Endometrial microvascular endothelial cells (primary cell): ENCODE results near the gene LTA4H. TPM values are rescaled to one million over a fixed set of nuclear protein-coding genes. Genes with fewer than 3 reads are reported as not detected.
"Not testable (repeated sequence)": the region's sequence is repeated elsewhere in the genome, so short reads cannot be mapped to it uniquely, and the experiment has no call there.

ENCODE experiments used
- in situ Hi-C: cut with HindIII; loops from 2 replicates; pipeline ENCODE4 v1.10.0; 2017; ENCODE audit warnings: low sequenced_read_pairs, low pct_unique_long_range_greater_than_20kb; ENCODE audit errors: inconsistent ontology term
- total RNA-seq: library from RNA; depleted of rRNA; stranded (reverse); fragments of >200 nt; gene quantifications from one replicate; pipeline ENCODE4 v1.2.3, GENCODE V29; 2015; ENCODE audit errors: inconsistent ontology term

Gene LTA4H
- total RNA-seq, 1 donor from 2014 or later: 76.6 TPM

DNA sequence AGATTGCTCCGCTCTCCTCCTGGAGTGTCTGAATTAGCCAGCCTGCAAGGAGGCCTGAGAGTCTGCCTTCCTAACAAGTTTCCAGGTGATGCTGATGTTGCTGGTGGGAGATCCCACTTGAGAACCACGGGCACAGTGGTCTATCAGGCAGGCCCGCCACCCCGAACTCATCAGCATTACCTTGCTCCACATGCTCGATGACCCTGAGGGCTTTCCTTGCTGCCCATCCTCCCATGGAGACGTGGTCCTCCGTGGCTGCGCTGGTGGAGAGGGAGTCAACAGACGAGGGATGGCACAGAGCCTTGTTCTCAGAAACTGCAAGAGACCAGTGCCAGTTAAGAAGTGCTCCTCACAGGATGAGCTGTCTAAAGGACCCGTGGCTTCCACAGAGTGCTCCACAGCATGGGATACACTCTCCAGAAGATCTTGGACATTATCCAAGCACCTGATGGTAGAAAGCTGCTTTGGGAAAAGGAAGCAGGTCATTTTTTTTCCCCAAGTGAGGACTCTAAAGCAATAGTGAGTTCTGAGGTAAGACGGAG lies 57.6 kb downstream of the LTA4H start:
- in situ Hi-C loops: no loop called here

DNA sequence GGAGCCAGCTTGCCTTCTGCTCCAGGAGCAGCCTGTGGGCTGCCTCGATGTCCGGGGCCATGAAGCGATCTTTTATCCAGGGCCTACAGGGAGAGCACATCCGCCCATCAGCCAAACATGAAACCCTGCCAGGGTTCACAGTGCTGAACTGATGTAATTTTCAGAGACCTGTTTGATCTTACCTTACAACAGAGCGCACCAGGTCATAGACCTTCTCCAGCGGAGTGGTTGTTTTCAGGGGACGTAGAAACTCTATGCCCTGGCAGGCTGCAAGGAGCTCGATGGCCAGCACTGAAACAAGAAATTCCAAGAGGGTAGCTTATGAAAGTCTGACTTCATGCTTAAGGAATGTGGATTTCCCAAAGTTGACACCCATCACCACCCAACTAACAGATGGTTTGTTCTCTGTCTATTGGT lies 59.0 kb downstream of the LTA4H start:
- in situ Hi-C loops: no loop called here

DNA sequence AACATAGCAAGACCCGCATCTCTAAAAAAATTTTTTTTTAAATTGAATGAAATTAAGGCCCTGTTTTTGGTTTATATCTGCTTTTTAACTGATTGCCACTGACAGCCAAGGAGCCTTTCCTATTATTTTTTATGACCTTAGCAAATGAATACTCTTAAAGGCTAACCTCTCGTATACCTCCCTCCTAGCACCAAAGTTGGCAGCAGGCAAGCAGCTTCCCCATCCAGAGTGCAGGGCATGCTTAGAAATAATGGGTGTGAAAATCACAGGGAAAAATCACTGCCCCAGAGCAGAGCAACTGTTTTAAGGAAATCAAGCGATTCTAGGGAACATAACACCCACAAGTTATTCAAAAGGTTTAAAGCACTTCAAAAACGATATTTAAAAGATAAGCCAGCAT lies 59.9 kb downstream of the LTA4H start:
- in situ Hi-C loops: no loop called here

DNA sequence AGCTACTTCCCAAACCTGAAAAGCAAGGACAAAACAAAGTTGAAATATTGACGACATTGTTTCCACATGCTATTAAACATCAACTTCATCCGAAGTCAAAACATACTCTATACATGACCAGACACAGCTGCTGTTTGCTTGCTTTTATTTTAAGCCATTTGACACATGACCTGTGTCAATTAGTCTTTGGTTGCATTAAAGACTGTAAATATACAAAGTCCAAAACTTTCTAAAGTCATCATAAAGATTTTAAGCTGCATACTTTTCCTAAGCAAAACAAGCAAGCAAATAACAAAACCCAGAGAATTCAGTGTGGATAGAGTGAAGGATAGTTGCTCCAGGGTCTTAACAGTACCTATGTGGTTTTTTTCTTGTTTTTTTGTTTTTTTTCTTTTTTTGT lies 61.0 kb downstream of the LTA4H start:
- in situ Hi-C loops: no loop called here

DNA sequence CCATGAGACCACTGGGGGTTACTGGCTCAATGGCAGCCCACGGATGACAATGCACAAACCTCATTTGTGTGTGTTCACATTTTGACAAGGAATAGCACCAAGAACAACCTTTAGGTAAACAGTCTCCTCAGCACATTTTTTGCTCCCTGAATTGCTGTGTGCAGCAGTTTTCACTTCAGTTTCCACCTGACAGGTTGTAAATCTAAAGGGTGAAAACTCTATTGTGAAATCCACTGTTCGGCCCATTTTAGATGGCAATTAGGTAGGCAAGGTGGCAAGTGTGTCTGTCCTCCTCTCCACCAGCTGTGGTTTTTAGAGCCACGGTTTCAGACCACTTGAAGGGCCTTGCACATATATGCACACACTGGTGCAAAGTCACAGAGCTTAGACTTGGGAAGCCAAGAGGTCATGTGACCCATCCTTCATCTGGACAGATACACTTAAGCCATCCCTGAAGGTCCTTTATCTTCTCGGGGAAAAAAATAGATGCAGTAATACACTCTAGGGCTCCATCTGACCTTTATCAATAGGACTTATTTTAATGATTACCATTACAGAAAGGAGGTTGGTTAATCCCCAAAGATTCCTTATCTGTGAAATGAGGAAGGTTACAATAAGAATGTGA lies 62.4 kb downstream of the LTA4H start:
- in situ Hi-C loops: no loop called here

DNA sequence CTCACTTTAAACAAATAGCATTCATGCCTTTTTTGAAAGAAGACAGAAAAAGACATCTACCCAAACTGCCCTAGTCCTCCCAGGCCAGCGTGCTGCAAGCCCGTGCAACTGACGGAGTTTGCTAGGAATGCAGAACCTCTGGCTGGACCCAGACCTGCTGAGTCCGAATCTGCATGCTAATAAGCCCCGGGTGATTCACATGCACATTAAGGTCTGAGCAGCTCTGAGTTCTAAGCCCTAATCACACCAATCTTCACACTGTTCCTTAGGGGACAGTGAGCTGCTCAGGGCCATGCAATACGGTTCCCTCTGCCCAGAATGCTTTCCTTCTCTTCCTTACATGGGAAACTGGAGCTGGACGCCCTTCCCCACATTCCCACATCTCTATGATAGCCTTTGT lies 64.5 kb downstream of the LTA4H start:
- in situ Hi-C loops: no loop called here

DNA sequence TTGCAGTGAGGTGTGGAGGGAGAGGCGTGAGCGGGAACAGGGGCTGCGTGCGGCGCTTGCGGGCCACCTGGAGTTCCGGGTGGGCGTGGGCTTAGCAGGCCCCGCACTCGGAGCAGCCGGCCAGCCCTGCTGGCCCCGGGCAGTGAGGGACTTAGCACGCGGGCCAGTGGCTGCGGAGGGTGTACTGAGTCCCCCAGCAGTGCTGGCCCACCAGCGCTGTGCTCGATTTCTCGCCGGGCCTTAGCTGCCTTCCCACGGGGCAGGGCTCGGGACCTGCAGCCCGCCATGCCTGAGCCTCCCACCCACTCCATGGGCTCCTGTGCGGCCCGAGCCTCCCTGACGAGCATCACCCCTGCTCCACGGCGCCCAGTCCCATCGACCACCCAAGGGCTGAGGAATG lies 66.3 kb downstream of the LTA4H start:
- in situ Hi-C loops: not testable (repeated sequence)

DNA sequence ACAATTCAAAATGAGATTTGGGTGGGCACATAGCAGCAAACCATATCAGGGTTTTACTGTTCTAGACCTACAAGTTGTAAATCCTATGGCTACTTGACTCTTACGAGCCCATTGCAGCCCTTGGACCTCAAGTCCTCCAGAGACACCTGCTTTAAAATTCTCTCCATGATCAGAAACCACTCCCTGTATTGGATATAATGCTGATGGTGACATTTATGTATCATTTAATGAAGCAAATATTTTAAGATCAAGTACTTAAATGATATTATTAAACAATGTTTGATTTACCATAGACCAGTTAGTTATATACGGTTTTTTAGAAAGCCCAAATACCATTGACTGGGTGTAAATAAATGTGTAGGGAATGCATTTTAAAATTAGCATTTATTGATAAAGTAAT lies 68.1 kb downstream of the LTA4H start:
- in situ Hi-C loops: no loop called here

DNA sequence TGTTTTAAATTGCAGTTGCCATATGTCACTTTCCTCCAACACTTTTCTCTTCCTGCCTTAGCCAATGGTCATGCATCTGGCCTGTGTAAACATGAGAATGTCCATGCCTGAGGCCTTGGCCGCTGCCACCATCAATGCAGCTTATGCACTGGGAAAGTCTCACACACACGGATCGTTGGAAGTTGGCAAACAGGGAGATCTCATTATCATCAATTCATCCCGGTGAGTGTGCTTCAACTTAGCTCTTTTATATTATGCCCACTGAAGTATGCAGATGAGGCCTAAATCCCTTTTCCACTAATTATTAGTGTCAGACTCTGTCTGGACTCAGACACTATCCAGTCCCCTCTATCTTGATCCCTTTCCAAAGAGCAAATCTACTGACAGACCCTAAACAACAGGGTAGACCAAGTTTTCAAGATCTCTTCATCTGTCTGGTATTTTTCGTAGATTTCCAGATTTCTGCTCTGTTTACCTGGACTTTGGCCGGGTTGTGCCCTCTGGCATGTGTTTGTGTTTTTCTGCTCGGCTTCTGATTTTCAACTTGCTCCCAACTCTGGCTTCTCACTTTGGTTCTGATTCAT lies 69.0 kb downstream of the LTA4H start:
- in situ Hi-C loops: no loop called here

DNA sequence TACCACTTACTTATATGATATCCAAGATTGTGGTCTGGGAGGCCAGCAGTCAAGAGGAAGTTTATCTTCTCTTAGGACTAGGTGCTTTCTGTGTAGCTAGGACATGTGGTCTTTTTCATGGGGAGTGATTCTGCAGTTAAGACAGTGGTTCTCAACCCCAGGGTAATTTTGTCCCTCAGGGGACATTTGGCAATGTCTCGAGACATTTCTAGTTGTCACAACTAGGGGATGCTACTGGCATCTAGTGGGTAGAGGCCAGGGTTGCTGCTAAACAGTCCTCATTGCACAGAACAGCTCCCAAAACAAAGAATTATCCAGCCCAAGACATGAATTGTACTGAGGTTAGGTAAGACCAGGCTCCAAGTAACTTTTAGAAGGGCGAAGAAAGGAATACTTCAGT lies 72.3 kb downstream of the LTA4H start:
- in situ Hi-C loops: no loop called here

DNA sequence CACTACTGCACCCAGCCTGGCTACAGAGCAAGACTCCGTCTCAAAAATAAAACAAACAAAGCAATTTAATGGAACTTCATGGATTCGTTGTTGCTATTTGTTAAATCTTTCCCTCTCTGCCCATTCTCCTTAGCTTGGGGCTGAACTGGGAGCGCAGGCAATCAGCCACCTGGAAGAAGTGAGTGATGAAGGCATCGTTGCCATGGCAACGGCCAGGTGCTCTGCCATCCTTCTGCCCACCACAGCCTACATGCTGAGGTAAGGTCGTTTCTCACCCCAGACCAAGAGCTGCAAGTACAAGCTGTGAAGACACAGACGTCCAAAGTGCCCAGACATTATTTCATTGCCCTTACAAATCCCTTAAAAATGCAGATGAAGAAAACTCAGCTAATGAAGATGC lies 73.2 kb downstream of the LTA4H start:
- in situ Hi-C loops: no loop called here

DNA sequence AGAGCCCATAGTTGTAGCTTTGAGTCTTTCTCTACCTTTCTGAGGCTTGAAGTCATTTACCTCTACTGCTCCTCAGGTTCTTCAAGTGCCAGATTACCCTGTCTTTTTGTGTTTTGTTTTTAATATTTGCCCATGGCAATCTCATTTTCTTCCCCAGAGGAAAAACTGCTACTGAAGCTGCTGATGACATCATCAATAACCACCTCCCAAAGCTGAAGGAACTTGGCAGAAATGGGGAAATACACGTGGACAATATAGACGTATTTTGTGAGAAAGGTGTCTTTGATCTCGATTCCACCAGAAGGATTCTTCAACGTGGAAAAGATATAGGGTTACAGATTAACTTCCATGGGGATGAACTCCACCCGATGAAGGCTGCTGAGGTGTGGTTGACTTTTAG lies 75.1 kb downstream of the LTA4H start:
- in situ Hi-C loops: no loop called here

DNA sequence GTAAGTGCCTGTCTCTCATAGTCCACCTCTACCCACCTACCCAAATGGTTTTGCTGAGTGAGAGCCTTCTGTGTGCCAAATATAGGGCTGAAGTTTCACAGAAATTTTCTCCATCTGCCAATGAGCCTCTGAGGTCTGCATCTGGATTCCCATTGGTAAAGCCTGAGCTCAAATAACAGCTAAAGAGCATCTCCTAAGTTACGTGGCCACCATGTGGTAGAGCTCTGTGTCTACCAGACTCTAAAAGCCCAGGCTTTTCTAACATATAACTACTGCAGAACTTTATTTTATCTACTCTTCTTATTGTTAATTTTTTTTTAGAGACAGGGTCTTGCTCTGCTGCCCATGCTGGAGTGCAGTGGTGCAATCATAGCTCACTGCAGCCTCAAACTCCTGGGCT lies 76.3 kb downstream of the LTA4H start:
- in situ Hi-C loops: no loop called here

DNA sequence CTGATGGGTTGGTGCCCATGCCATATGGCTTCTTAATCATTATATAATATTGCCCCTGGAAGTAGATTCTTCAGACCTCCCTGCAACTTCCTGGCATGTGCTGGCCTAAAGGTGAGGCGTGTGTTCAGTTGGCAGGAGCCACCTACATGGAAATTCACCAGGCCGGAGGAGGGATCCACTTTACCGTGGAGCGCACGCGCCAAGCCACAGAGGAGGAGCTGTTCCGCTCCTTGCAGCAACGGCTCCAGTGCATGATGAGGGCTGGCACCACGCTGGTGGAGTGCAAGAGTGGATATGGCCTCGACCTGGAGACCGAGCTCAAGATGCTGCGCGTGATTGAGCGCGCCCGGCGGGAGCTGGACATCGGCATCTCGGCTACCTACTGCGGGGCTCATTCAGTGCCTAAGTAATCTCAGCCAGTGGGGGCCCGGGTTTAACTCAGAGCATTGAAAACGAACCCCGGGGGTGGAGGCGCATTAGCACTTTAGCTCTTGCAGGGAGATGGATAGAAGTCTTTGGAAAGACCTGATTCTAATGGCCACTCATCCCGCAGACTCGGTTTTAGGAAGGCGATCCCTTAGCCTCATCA lies 78.7 kb downstream of the LTA4H start:
- in situ Hi-C loops: no loop called here

DNA sequence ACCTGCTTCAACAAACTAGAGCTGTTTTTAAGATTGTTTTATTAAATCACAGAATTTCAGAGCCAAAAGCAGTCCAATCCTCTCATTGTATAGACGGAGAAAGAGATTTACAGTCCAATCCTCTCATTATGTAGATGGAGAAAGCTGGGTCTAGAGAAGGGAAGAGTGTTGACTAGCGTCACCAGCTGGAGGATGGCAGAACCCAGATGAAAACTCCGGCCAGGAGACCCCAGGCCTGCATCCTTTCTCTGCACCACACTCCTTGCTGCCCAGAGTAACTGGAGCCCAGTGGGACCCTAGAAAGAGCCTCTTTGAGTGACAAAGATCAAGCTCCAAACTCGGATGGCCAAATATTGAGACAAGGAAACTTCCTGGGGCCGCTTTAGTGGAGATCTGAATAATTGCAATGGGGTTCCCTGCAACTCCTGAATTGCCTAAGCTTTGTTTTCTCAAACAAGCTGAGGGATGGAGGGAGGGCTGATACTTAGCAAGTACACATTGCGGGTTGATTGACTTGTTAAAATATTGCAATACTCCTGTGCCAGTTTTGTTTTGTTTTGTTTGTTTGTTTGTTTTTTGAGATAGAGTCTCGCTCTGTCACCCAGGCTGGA lies 79.7 kb downstream of the LTA4H start:
- in situ Hi-C loops: no loop called here

DNA sequence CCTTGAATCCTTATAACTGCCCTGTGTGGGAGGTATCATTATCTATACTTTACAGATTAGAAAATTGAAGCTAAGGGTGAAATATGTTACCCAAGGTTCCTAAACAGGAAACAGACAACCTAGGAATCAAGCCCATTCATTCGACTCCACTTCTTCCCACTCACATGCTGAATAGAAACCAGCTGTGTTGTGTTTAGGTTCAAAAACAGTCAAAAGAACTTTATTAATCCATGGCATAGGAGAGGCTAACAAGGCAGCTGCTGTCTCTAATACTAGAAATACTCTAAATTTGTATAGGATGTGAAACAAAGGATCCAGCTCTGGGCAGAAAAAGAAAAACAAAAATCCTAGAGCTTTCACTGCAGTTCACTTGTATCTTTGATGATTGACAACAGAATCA lies 82.4 kb downstream of the LTA4H start:
- in situ Hi-C loops: no loop called here

DNA sequence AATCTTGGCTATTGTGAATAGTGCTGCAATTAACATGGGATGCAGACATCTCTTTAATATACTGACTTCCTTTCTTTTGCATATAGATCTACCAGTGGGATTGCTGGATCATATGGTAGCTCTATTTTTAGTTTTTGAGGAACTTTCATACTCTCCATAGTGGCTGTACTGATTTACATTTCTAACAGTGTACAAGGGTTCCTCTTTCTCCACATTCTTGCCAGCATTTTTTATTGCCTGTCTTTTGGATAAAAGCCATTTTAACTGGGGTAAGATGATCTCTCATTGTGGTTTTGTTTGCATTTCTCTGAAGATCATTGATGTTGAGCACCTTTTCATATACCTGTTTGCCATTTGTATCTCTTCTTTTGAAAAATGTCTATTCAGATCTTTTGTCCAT lies 83.9 kb downstream of the LTA4H start:
- in situ Hi-C loops: no loop called here
